H1 (cell line): Measurements from ENCODE around the gene CPSF7. TPM values are rescaled to one million over a fixed set of nuclear protein-coding genes. Genes with fewer than 3 reads are reported as not detected.

Experiments
- CTCF ChIA-PET: fragments of 300-600 bp; sonication (Branson Sonifier 250); formaldehyde crosslinking; loops from one replicate; lab custom pipeline; 2021; ENCODE audit not compliant: partially characterized antibody; lab: Charles Lee
- POLR2A ChIA-PET: fragments of 300-600 bp; sonication (Branson Sonifier 250); formaldehyde crosslinking; loops from one replicate; lab custom pipeline; 2021; ENCODE audit warnings: inconsistent platforms; ENCODE audit not compliant: partially characterized antibody; lab: Charles Lee
- DNase-seq, 2 experiments: peaks; one replicate each; pipeline versions ENCODE4 v3.0.0 to v3.0.0-alpha.2; 2010 to 2022; ENCODE audit warnings: low spot score in 2 of 2, low read depth in 1 of 2, mixed read lengths in 1 of 2
- FAIRE-seq: peaks from 2 replicates; lab custom pipeline; 2011; peaks lifted over from hg19 to GRCh38; lab: Jason Lieb, UNC
- H2AFZ ChIP-seq: 2 replicates; pipeline ENCODE4 v1.8.1; 2012; ENCODE audit warnings: low read length, inconsistent platforms
- H2AK5ac ChIP-seq: 2 replicates; pipeline ENCODE4 v1.6.1; 2013; ENCODE audit warnings: low read depth, low read length
- H2BK120ac ChIP-seq: replicated peaks from 2 replicates; pipeline ENCODE3; 2013; ENCODE audit warnings: low read depth, low read length, inconsistent platforms
- H2BK12ac ChIP-seq: 2 replicates; pipeline ENCODE4 v1.6.1; 2013; ENCODE audit warnings: low read depth, low read length
- H2BK15ac ChIP-seq: 2 replicates; pipeline ENCODE4 v1.6.1; 2013; ENCODE audit warnings: low read length
- H2BK20ac ChIP-seq: 2 replicates; pipeline ENCODE4 v1.6.1; 2013; ENCODE audit warnings: low read length
- H2BK5ac ChIP-seq: 2 replicates; pipeline ENCODE4 v1.6.1; 2013; ENCODE audit warnings: low read depth, low read length
- H3K14ac ChIP-seq: 2 replicates; pipeline ENCODE4 v1.6.1; 2013; ENCODE audit warnings: inconsistent platforms; ENCODE audit not compliant: insufficient read length
- H3K18ac ChIP-seq: 2 replicates; pipeline ENCODE4 v1.6.1; 2013; ENCODE audit warnings: low read length; ENCODE audit errors: extremely low read depth
- H3K23ac ChIP-seq: 2 replicates; pipeline ENCODE4 v1.6.1; 2013; ENCODE audit warnings: inconsistent platforms; ENCODE audit not compliant: insufficient read length
- H3K23me2 ChIP-seq: 2 replicates; pipeline ENCODE4 v1.6.1; 2013; ENCODE audit warnings: low read depth, low read length
- H3K27ac ChIP-seq: 2 replicates; pipeline ENCODE4 v1.6.1; 2011; ENCODE audit warnings: low read depth, low read length, inconsistent platforms
- H3K27me3 ChIP-seq, 4 experiments: replicated peaks in 1 of 4; 1 replicate in 1 of 4; 2 replicates in 3 of 4; pipeline versions ENCODE4 v1.6.1 to v1.8.1; 2011 to 2013; ENCODE audit warnings: low read length in 3 of 4, mild to moderate bottlenecking in 3 of 4, inconsistent platforms in 2 of 4, mixed read lengths in 2 of 4, moderate library complexity in 1 of 4; ENCODE audit not compliant: control insufficient read depth in 3 of 4, insufficient read depth in 3 of 4; ENCODE audit errors: extremely low read depth in 1 of 4
- H3K36me3 ChIP-seq, 4 experiments: 2 replicates each; pipeline versions ENCODE4 v1.6.1 to v1.8.1; 2011 to 2013; ENCODE audit warnings: mild to moderate bottlenecking in 4 of 4, low read length in 3 of 4, moderate library complexity in 2 of 4, control low read depth in 1 of 4, inconsistent platforms in 1 of 4; ENCODE audit not compliant: insufficient read depth in 4 of 4, control insufficient read depth in 2 of 4
- H3K4ac ChIP-seq: replicated peaks from 2 replicates; pipeline ENCODE3; 2013; ENCODE audit warnings: low read length, low read depth, mixed read lengths, inconsistent platforms; ENCODE audit not compliant: insufficient read length
- H3K4me1 ChIP-seq, 4 experiments: replicated peaks in 1 of 4; 1 replicate in 1 of 4; 2 replicates in 3 of 4; pipeline versions ENCODE4 v1.6.1 to v1.8.1; 2011 to 2013; ENCODE audit warnings: low read length in 3 of 4, inconsistent platforms in 2 of 4, mixed read lengths in 1 of 4; ENCODE audit not compliant: insufficient read depth in 4 of 4, control insufficient read depth in 3 of 4
- H3K4me2 ChIP-seq, 2 experiments: 2 replicates each; pipeline versions ENCODE4 v1.6.1 to v1.8.1; 2011 to 2013; ENCODE audit warnings: low read depth in 2 of 2, low read length in 2 of 2, control low read depth in 1 of 2, inconsistent platforms in 1 of 2, mild to moderate bottlenecking in 1 of 2; ENCODE audit not compliant: insufficient read depth in 1 of 2
- H3K4me3 ChIP-seq, 4 experiments: fragments of 200-600, 300-600 bp in 1 of 4; sonication (generic), shearing (Covaris generic), sonication (Bioruptor Twin) in 1 of 4; 2 replicates each; pipeline versions ENCODE4 v1.5.1 to v1.8.1; 2011 to 2016; ENCODE audit warnings: low read length in 4 of 4, low read depth in 3 of 4, control low read depth in 2 of 4, inconsistent platforms in 2 of 4, mild to moderate bottlenecking in 2 of 4, mixed read lengths in 1 of 4, moderate library complexity in 1 of 4; ENCODE audit not compliant: insufficient read depth in 2 of 4; ENCODE audit errors: extremely low read depth in 1 of 4
- H3K56ac ChIP-seq: replicated peaks from 2 replicates; pipeline ENCODE3; 2013; ENCODE audit warnings: low read depth, mild to moderate bottlenecking, mixed read lengths, low read length, inconsistent platforms; ENCODE audit not compliant: insufficient read length
- H3K79me1 ChIP-seq: 2 replicates; pipeline ENCODE4 v1.6.1; 2013; ENCODE audit warnings: low read depth, low read length, control low read depth
- H3K79me2 ChIP-seq, 2 experiments: 2 replicates each; pipeline versions ENCODE4 v1.6.1 to v1.8.1; 2012 to 2013; ENCODE audit warnings: low read length in 2 of 2, mild to moderate bottlenecking in 2 of 2, inconsistent platforms in 1 of 2; ENCODE audit not compliant: insufficient read depth in 2 of 2, control insufficient read depth in 1 of 2
- H3K9ac ChIP-seq, 4 experiments: replicated peaks in 1 of 4; 1 replicate in 1 of 4; 2 replicates in 3 of 4; pipeline versions ENCODE4 v1.6.1 to v1.8.1; 2011 to 2013; ENCODE audit warnings: low read depth in 3 of 4, low read length in 3 of 4, control low read depth in 2 of 4, mild to moderate bottlenecking in 2 of 4, moderate library complexity in 2 of 4, inconsistent platforms in 1 of 4; ENCODE audit errors: extremely low read depth in 1 of 4
- H3K9me3 ChIP-seq, 2 experiments: 2 replicates each; pipeline versions ENCODE4 v1.6.1 to v1.8.1; 2012 to 2013; ENCODE audit warnings: mild to moderate bottlenecking in 2 of 2, moderate library complexity in 2 of 2, control low read depth in 1 of 2, inconsistent platforms in 1 of 2, low read depth in 1 of 2, low read length in 1 of 2, mixed read lengths in 1 of 2; ENCODE audit not compliant: insufficient read depth in 2 of 2
- H4K20me1 ChIP-seq, 2 experiments: replicated peaks in 1 of 2; 2 replicates each; pipeline versions ENCODE3 to v1.8.1; 2011 to 2013; ENCODE audit warnings: inconsistent platforms in 2 of 2, low read length in 2 of 2, mild to moderate bottlenecking in 1 of 2; ENCODE audit not compliant: insufficient read depth in 2 of 2, control insufficient read depth in 1 of 2
- H4K5ac ChIP-seq: 2 replicates; pipeline ENCODE4 v1.6.1; 2013; ENCODE audit warnings: low read length, low read depth, mixed read lengths, inconsistent platforms; ENCODE audit not compliant: insufficient read length
- H4K8ac ChIP-seq: 2 replicates; pipeline ENCODE4 v1.8.0; 2013; ENCODE audit warnings: mild to moderate bottlenecking, moderate library complexity, low read length, inconsistent platforms; ENCODE audit not compliant: insufficient read depth; ENCODE audit errors: extremely low read depth
- H4K91ac ChIP-seq: replicated peaks from 2 replicates; pipeline ENCODE3; 2013; ENCODE audit warnings: low read length, mixed read lengths, inconsistent platforms; ENCODE audit not compliant: insufficient read length
- CEBPB ChIP-seq: IDR thresholded peaks from 2 replicates; pipeline ENCODE4 v1.6.1; 2012; ENCODE audit warnings: low read depth, low read length
- CREB1 ChIP-seq: IDR thresholded peaks from 2 replicates; pipeline ENCODE4 v1.6.1; 2012; ENCODE audit warnings: inconsistent platforms
- EGR1 ChIP-seq: IDR thresholded peaks from 2 replicates; pipeline ENCODE4 v1.6.1; 2011; ENCODE audit warnings: low read depth, low read length, borderline replicate concordance
- HDAC2 ChIP-seq, 2 experiments: fragments of 300-600 bp in 1 of 2; sonication (generic) in 1 of 2; IDR thresholded peaks; 2 replicates each; pipeline ENCODE4 v1.6.1; 2011 to 2012; ENCODE audit warnings: low read depth in 2 of 2, low read length in 2 of 2, mild to moderate bottlenecking in 2 of 2, moderate library complexity in 2 of 2, borderline replicate concordance in 1 of 2, inconsistent platforms in 1 of 2
- JUND ChIP-seq: IDR thresholded peaks from 2 replicates; pipeline ENCODE4 v1.6.1; 2011; ENCODE audit warnings: mild to moderate bottlenecking, improper control_type of control experiment, low read length
- KDM4A ChIP-seq: IDR thresholded peaks from one replicate; pipeline ENCODE4 v1.7.1; 2012; ENCODE audit warnings: low read depth, mild to moderate bottlenecking, moderate library complexity, low read length, inconsistent platforms; ENCODE audit not compliant: severe bottlenecking
- POLR2A ChIP-seq, 2 experiments: IDR thresholded peaks; 1 replicate in 1 of 2; 2 replicates in 1 of 2; pipeline ENCODE4 v1.6.1; 2011; ENCODE audit warnings: low read depth in 2 of 2, low read length in 2 of 2, mild to moderate bottlenecking in 2 of 2; ENCODE audit errors: control extremely low read depth in 1 of 2
- RFX5 ChIP-seq: IDR thresholded peaks from 2 replicates; pipeline ENCODE4 v1.6.1; 2011; ENCODE audit warnings: low read depth, low read length, improper control_type of control experiment, borderline replicate concordance
- SRF ChIP-seq: IDR thresholded peaks from 2 replicates; pipeline ENCODE4 v1.6.1; 2011; ENCODE audit warnings: mild to moderate bottlenecking, low read depth, low read length, moderate library complexity
- TEAD4 ChIP-seq: IDR thresholded peaks from 2 replicates; pipeline ENCODE4 v1.6.1; 2012; ENCODE audit warnings: low read depth, low read length, inconsistent platforms, mixed read lengths
- USF2 ChIP-seq: IDR thresholded peaks from 2 replicates; pipeline ENCODE4 v1.6.1; 2011; ENCODE audit warnings: low read length, improper control_type of control experiment
- WGBS, 2 experiments: shearing (Covaris generic) in 1 of 2; methylation state at CpG; one replicate each; pipeline versions ENCODE4 v1.1.6 to v1.1.7; 2013 to 2015; ENCODE audit warnings: low lambda C conversion rate in 2 of 2, mixed read lengths in 2 of 2, inconsistent platforms in 1 of 2, low coverage in 1 of 2, missing lambda C conversion rate in 1 of 2; ENCODE audit not compliant: insufficient replicate concordance in 2 of 2, insufficient coverage in 1 of 2, insufficient read length in 1 of 2; ENCODE audit errors: extremely low coverage in 1 of 2, missing lambda C conversion rate in 1 of 2; 5-methylcytosine and 5-hydroxymethylcytosine counted together
- polyA plus RNA-seq, 7 experiments: library from polyadenylated mRNA; depleted of rRNA in 3 of 7; stranded (reverse) in 5 of 7; unstranded in 2 of 7; fragments of >200 nt in 5 of 7; fragments of 200-250 nt in 2 of 7; gene quantifications; 1 replicate in 5 of 7; 2 replicates in 1 of 7; 4 replicates in 1 of 7; pipeline versions ENCODE4 v1.2.1 to v1.2.3, GENCODE V29; 2011 to 2013; ENCODE audit warnings: missing spikeins in 2 of 7, mixed read lengths in 2 of 7
- total RNA-seq: library from RNA; stranded (reverse); fragmentation: NEBNext Ultra II Directional; extraction: Animal tissue kit (Norgen Biotek cat#: 25700); gene quantifications from 2 replicates; pipeline ENCODE4 v1.2.1, GENCODE V29; 2021
- TF ChIP-seq, protein P1 (sequence below): IDR thresholded peaks from 2 replicates; pipeline ENCODE4 v1.6.1; 2012; ENCODE audit warnings: low read length, inconsistent platforms

Gene CPSF7
- total and polyA plus RNA-seq, 2 of the 8 experiments (the other 6 are each of a cell fraction or from before 2014, with no cell fraction given) = 95.9 to 122 TPM

GRCh38 chr11:61354208-61354607 lies 75.6 kb downstream of the CPSF7 start:
- H2AK5ac ChIP-seq = no peak overlapping the region
- no peak overlapping the region for H3K4me3 ChIP-seq
- H2AFZ ChIP-seq = no peak overlapping the region
- no peak overlapping the region for H4K5ac ChIP-seq
- DNase-seq (no peak), FAIRE-seq (no peak)
- no peak overlapping the region for H3K56ac ChIP-seq
- H3K14ac ChIP-seq = no peak overlapping the region
- H3K4me1 ChIP-seq = no peaks in the 10 kb centered on the region
- ChIA-PET CTCF (interaction anchor here (3.8 to 22.8 kb wide), 2 partner anchors 16 to 31 kb away, joined by 27 to 255 read pairs; partner anchors contain the start of genes DDB1 and TKFC), POLR2A (interaction anchor here (1.9 to 39.7 kb wide), 3 partner anchors 2 to 37 kb away, joined by 7 to 1106 read pairs (median 1106); partner anchors contain the start of genes CYB561A3, DDB1, TKFC and TMEM138)
- peaks cover 2% of the 10 kb centered on the region for H3K79me1 ChIP-seq
- H3K79me2 ChIP-seq = no peaks in the 10 kb centered on the region
- no peak overlapping the region for H3K18ac ChIP-seq
- H3K23me2 ChIP-seq = no peaks in the 10 kb centered on the region
- peaks cover 0 to 5% of the 10 kb centered on the region in 2 experiments for H4K20me1 ChIP-seq
- H2BK12ac ChIP-seq = no peak overlapping the region
- 90% methylated on average over 2 of the region's 2 CpGs; no CpG with 5 or more reads in 1 of the 2 experiments for whole genome bisulfite sequencing, 2 experiments
- no peak overlapping the region for H3K27ac ChIP-seq
- H2BK120ac ChIP-seq = no peak overlapping the region
- H3K4ac ChIP-seq = no peak overlapping the region
- no peak overlapping the region for H4K91ac ChIP-seq
- no peak overlapping the region for H2BK20ac ChIP-seq
- peaks cover 0 to 5% (median 4%) of the 10 kb centered on the region in 4 experiments; a peak in 5 of 8 replicates for H3K36me3 ChIP-seq
- H3K27me3 ChIP-seq = no peaks in the 10 kb centered on the region
- no peak overlapping the region for H3K9ac ChIP-seq
- no peaks in the 10 kb centered on the region for H3K9me3 ChIP-seq
- H3K23ac ChIP-seq = no peak overlapping the region
- no peak overlapping the region for H3K4me2 ChIP-seq
- H2BK15ac ChIP-seq = no peak overlapping the region
- no peak overlapping the region for H4K8ac ChIP-seq
- no peak overlapping the region for H2BK5ac ChIP-seq
- TF ChIP-seq TEAD4 (no peak), KDM4A (no peak), POLR2A (IDR thresholded peaks at IDR 0.05; ENCODE audit: control extremely low read depth in 1 of 2, low read depth in 2 of 2, low read length in 2 of 2) (no peak), JUND (no peak), CEBPB (no peak), SRF (no peak), USF2 (no peak), RFX5 (no peak), CREB1 (no peak), EGR1 (no peak), HDAC2 (IDR thresholded peaks at IDR 0.05; ENCODE audit: borderline replicate concordance in 1 of 2, low read depth in 2 of 2, low read length in 2 of 2) (no peak)
- TF ChIP-seq, protein P1, sequence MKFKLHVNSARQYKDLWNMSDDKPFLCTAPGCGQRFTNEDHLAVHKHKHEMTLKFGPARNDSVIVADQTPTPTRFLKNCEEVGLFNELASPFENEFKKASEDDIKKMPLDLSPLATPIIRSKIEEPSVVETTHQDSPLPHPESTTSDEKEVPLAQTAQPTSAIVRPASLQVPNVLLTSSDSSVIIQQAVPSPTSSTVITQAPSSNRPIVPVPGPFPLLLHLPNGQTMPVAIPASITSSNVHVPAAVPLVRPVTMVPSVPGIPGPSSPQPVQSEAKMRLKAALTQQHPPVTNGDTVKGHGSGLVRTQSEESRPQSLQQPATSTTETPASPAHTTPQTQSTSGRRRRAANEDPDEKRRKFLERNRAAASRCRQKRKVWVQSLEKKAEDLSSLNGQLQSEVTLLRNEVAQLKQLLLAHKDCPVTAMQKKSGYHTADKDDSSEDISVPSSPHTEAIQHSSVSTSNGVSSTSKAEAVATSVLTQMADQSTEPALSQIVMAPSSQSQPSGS = no peak
